ENCODE results near the gene FGF3. TPM values are rescaled to one million over a fixed set of nuclear protein-coding genes. Genes with fewer than 3 reads are reported as not detected.

Gene FGF3
- total RNA-seq, 1 donor: not detected

- no peaks in the 10 kb centered on the region for H3K9me3 ChIP-seq (ENCODE audit: low read depth, low read length)
- H3K4me3 ChIP-seq (ENCODE audit: low read length): no peak overlapping the region
- H3K4me1 ChIP-seq (ENCODE audit: insufficient read depth, low read length): no peaks in the 10 kb centered on the region
- H3K27me3 ChIP-seq (ENCODE audit: insufficient read depth, low read length): peaks cover 14% of the 10 kb centered on the region
Observed at GRCh38 chr11:69821511-69822040, 2.4 kb upstream of the FGF3 start.

- H3K4me1 ChIP-seq (ENCODE audit: insufficient read depth, low read length): no peaks in the 10 kb centered on the region
- H3K27me3 ChIP-seq (ENCODE audit: insufficient read depth, low read length): peaks cover 21% of the 10 kb centered on the region
- no peak overlapping the region for H3K4me3 ChIP-seq (ENCODE audit: low read length)
- no peaks in the 10 kb centered on the region for H3K9me3 ChIP-seq (ENCODE audit: low read depth, low read length)
Observed at GRCh38 chr11:69820441-69820840, 1.2 kb upstream of the FGF3 start.

DNA sequence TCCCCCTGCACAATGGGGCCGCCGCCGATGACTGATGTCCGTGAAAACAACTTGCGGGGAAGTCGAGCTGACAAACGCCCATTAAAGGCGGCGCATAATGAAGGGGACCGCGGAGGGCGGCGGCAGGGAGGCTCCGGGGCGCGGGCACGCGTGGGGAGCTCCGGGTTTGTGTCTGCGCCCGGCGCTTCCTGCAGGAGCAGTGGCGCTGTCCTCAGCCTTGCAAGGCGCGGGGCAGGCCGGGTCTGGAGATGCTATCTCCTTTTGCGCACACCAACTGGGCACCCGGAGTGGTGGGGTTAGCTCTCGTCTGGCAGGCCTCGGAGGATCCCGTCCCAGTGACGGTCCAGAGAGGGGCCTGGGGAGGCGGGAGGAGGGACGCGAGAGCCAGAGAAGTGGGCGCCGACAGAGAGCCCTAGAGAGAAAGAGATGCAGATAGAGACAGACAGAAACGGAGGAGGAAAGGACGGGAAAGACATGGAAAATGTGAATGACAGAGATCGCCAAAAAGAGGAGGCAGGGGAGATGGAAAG lies 390 bp upstream of the FGF3 start:
- Histone ChIP-seq H3K4me1 (ENCODE audit: insufficient read depth, low read length) (no peaks in the 10 kb centered on the region), H3K27me3 (ENCODE audit: insufficient read depth, low read length) (peaks cover 21% of the 10 kb centered on the region), H3K9me3 (ENCODE audit: low read depth, low read length) (no peaks in the 10 kb centered on the region), H3K4me3 (ENCODE audit: low read length) (no peak overlapping the region)

- Histone ChIP-seq H3K4me3 (ENCODE audit: low read length) (no peak overlapping the region), H3K9me3 (ENCODE audit: low read depth, low read length) (no peaks in the 10 kb centered on the region), H3K27me3 (ENCODE audit: insufficient read depth, low read length) (peaks cover 21% of the 10 kb centered on the region), H3K4me1 (ENCODE audit: insufficient read depth, low read length) (no peaks in the 10 kb centered on the region)
Observed at GRCh38 chr11:69818231-69818602, 999 bp downstream of the FGF3 start.

GRCh38 chr11:69817265-69818230 lies 1.7 kb downstream of the FGF3 start:
- Histone ChIP-seq H3K9me3 (ENCODE audit: low read depth, low read length) (no peaks in the 10 kb centered on the region), H3K27me3 (ENCODE audit: insufficient read depth, low read length) (peaks cover 21% of the 10 kb centered on the region), H3K4me3 (ENCODE audit: low read length) (no peak overlapping the region), H3K4me1 (ENCODE audit: insufficient read depth, low read length) (no peaks in the 10 kb centered on the region)

DNA sequence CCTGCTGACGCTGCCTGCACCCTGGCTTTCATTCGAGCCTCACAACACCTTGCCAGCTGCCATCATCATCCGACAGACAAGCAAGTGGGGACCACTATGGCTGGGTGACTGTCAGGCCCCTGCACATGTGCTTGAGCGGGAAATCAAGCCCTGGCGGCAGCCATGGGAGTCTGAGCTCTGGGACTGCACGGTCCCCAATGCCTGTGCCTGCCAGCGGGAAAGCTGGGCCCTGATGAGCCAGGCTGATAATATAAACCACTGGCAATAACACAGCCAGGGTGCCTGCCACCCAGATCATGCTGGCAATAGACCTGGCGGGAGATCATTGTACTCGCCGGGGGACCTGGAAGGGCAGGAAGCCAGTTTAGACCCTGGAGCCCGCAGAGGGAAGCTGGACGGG lies 2.5 kb downstream of the FGF3 start:
- H3K4me1 ChIP-seq (ENCODE audit: insufficient read depth, low read length): no peaks in the 10 kb centered on the region
- H3K27me3 ChIP-seq (ENCODE audit: insufficient read depth, low read length): peaks cover 21% of the 10 kb centered on the region
- no peaks in the 10 kb centered on the region for H3K9me3 ChIP-seq (ENCODE audit: low read depth, low read length)
- H3K4me3 ChIP-seq (ENCODE audit: low read length): no peak overlapping the region

- Histone ChIP-seq H3K4me3 (ENCODE audit: low read length) (no peak overlapping the region), H3K27me3 (ENCODE audit: insufficient read depth, low read length) (peaks cover 21% of the 10 kb centered on the region), H3K4me1 (ENCODE audit: insufficient read depth, low read length) (no peaks in the 10 kb centered on the region), H3K9me3 (ENCODE audit: low read depth, low read length) (no peaks in the 10 kb centered on the region)
Observed at GRCh38 chr11:69815973-69816372, 3.2 kb downstream of the FGF3 start.

GRCh38 chr11:69814902-69815301 lies 4.3 kb downstream of the FGF3 start:
- Histone ChIP-seq H3K4me1 (ENCODE audit: insufficient read depth, low read length) (no peaks in the 10 kb centered on the region), H3K27me3 (ENCODE audit: insufficient read depth, low read length) (peaks cover 18% of the 10 kb centered on the region), H3K4me3 (ENCODE audit: low read length) (no peak overlapping the region), H3K9me3 (ENCODE audit: low read depth, low read length) (no peaks in the 10 kb centered on the region)

GRCh38 chr11:69814411-69814810 lies 4.8 kb downstream of the FGF3 start:
- Histone ChIP-seq H3K9me3 (ENCODE audit: low read depth, low read length) (no peaks in the 10 kb centered on the region), H3K4me3 (ENCODE audit: low read length) (no peak overlapping the region), H3K4me1 (ENCODE audit: insufficient read depth, low read length) (no peaks in the 10 kb centered on the region), H3K27me3 (ENCODE audit: insufficient read depth, low read length) (peaks cover 17% of the 10 kb centered on the region)

DNA sequence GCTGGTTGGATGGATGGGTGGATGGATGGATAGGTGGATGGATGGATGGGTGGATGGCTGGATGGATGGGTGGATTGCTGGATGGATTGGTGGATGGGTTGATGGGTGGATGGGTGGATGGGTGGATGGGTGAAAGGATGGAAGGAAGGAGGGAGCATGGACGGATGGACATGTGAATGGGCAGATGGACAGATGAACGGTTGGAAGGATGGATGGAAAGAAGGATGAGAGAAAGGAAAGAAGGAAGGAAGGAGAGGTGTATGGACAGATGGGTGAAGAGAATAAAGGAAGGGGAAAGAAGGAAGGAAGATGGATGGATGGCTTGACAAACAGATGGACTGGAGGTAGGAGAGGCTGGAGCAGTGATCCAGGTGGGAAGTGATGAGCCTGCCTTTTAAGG lies 5.4 kb downstream of the FGF3 start:
- no peaks in the 10 kb centered on the region for H3K4me1 ChIP-seq (ENCODE audit: insufficient read depth, low read length)
- peaks cover 17% of the 10 kb centered on the region for H3K27me3 ChIP-seq (ENCODE audit: insufficient read depth, low read length)
- H3K9me3 ChIP-seq (ENCODE audit: low read depth, low read length): no peaks in the 10 kb centered on the region
- no peak overlapping the region for H3K4me3 ChIP-seq (ENCODE audit: low read length)

DNA sequence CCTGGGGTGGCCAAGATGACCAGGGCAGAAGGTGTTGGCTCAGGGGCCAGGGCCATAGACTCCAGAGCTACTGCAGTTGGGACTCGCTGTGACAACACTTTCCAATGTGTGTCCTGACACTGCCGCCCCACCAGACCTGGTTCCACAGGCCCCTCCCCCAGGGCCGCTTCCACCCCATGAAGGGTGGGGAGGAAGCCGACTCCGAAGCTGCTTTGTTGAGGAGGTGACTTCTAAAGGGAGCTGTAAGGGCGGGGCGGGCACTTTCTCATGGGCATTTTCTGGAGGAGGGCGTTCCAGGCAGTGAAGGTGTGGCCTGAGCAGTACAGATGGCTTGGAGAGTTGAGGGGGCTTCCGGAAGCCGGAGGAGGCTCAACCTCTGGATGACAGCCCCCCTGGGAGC lies 6.3 kb downstream of the FGF3 start:
- H3K27me3 ChIP-seq (ENCODE audit: insufficient read depth, low read length): peaks cover 17% of the 10 kb centered on the region
- H3K4me1 ChIP-seq (ENCODE audit: insufficient read depth, low read length): no peaks in the 10 kb centered on the region
- no peaks in the 10 kb centered on the region for H3K9me3 ChIP-seq (ENCODE audit: low read depth, low read length)
- H3K4me3 ChIP-seq (ENCODE audit: low read length): no peak overlapping the region

DNA sequence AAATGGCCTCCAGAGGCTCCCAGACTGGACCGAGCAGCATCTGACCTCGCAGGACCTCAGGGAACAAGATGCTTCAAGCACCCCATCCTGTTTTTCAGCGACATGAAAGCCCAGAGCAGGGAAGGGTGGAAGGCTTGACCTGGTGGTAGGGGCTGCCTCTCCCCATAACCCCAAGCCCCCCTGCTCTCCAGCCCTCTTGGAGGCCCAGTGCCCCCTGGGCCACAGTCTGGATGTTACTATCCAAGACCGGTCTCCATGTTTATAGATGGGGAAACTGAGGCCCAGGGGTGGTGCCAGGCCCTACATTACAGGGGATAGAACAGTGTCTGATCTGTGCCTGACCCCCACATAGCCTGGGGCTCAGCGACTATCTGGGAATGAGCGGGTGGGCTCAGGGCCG lies 7.0 kb downstream of the FGF3 start:
- H3K4me1 ChIP-seq (ENCODE audit: insufficient read depth, low read length): no peaks in the 10 kb centered on the region
- H3K9me3 ChIP-seq (ENCODE audit: low read depth, low read length): no peaks in the 10 kb centered on the region
- no peak overlapping the region for H3K4me3 ChIP-seq (ENCODE audit: low read length)
- peaks cover 14% of the 10 kb centered on the region for H3K27me3 ChIP-seq (ENCODE audit: insufficient read depth, low read length)

DNA sequence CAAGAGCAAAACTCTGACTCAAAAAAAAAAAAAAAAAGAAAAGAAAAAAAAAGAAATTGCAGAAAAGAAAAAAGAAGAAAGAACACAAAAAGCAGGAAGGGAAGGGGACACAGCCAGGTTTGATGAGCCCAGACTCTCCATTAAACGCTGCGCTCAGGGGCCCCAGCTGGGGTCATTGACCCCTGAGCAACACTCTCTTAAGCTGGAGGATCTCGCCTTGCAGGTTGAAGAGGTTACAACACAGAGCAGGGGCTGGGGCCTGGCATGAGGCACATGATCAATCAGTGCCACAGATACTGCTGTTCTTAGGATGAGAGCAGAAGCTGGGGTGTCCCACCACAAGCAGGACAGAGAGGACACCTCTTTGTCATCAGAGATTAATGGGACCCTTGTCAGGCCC lies 7.8 kb downstream of the FGF3 start:
- Histone ChIP-seq H3K4me1 (ENCODE audit: insufficient read depth, low read length) (no peaks in the 10 kb centered on the region), H3K9me3 (ENCODE audit: low read depth, low read length) (no peaks in the 10 kb centered on the region), H3K27me3 (ENCODE audit: insufficient read depth, low read length) (peaks cover 6% of the 10 kb centered on the region), H3K4me3 (ENCODE audit: low read length) (no peak overlapping the region)

- no peak overlapping the region for H3K4me3 ChIP-seq (ENCODE audit: low read length)
- H3K4me1 ChIP-seq (ENCODE audit: insufficient read depth, low read length): no peaks in the 10 kb centered on the region
- no peaks in the 10 kb centered on the region for H3K9me3 ChIP-seq (ENCODE audit: low read depth, low read length)
- no peaks in the 10 kb centered on the region for H3K27me3 ChIP-seq (ENCODE audit: insufficient read depth, low read length)
Observed at GRCh38 chr11:69810289-69811118, 8.7 kb downstream of the FGF3 start.

DNA sequence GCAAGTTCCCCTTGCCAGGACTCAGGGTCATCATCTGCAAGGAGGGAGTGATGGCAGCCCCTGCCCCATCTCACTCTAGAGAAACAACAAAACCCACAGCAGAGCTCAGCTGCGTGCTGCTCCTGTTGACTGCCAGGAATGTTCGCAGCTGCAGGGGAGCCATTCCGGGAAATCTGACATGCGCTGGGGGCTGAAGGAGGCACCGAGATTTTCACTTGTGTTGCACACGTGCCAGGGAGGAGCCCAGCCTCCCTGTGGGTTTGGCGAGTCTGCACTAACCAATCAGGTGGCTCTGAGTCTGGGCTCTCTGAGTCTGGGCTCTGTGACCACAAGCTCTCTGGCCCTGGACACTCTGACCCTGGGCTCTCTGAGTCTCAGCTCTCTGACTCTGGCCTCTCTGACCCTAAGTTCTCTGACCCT lies 10.5 kb downstream of the FGF3 start:
- H3K9me3 ChIP-seq (ENCODE audit: low read depth, low read length): no peaks in the 10 kb centered on the region
- no peak overlapping the region for H3K4me3 ChIP-seq (ENCODE audit: low read length)
- no peaks in the 10 kb centered on the region for H3K4me1 ChIP-seq (ENCODE audit: insufficient read depth, low read length)
- H3K27me3 ChIP-seq (ENCODE audit: insufficient read depth, low read length): no peaks in the 10 kb centered on the region

Data from mononuclear cell (primary cell).